ENCODE measurements around the gene KCTD5.

Gene KCTD5

GRCh38 chr16:2708290-2708639 lies 25.9 kb downstream of the KCTD5 start:
- TF ChIP-seq CTCF (IDR thresholded peaks at IDR 0.05; ENCODE audit: low read length, missing control alignments): no peak
- no peak overlapping the region for H3K4me3 ChIP-seq (replicated peaks; ENCODE audit: low read depth, low read length)
- DNase-seq (ENCODE audit: low read depth): no peak

GRCh38 chr16:2708955-2709587 lies 26.7 kb downstream of the KCTD5 start:
- no peak for TF ChIP-seq CTCF (IDR thresholded peaks at IDR 0.05; ENCODE audit: low read length, missing control alignments)
- H3K4me3 ChIP-seq (replicated peaks; ENCODE audit: low read depth, low read length): no peak overlapping the region
- DNase-seq (ENCODE audit: low read depth): no peak

- no peak for DNase-seq (ENCODE audit: low read depth)
- TF ChIP-seq CTCF (IDR thresholded peaks at IDR 0.05; ENCODE audit: low read length, missing control alignments): no peak
Measured at GRCh38 chr16:2709588-2709984, 27.3 kb downstream of the KCTD5 start.

GRCh38 chr16:2710021-2710710 lies 27.8 kb downstream of the KCTD5 start:
- H3K4me3 ChIP-seq (replicated peaks; ENCODE audit: low read depth, low read length): no peak overlapping the region
- TF ChIP-seq CTCF (IDR thresholded peaks at IDR 0.05; ENCODE audit: low read length, missing control alignments): no peak
- no peak for DNase-seq (ENCODE audit: low read depth)

More at GRCh38 chr16:2709588-2709984, 27.3 kb downstream of the KCTD5 start:
- no peak overlapping the region for H3K4me3 ChIP-seq (replicated peaks; ENCODE audit: low read depth, low read length)

- no peak overlapping the region for H3K4me3 ChIP-seq (replicated peaks; ENCODE audit: low read depth, low read length)
- no peak for TF ChIP-seq CTCF (IDR thresholded peaks at IDR 0.05; ENCODE audit: low read length, missing control alignments)
- no peak for DNase-seq (ENCODE audit: low read depth)
Measured at GRCh38 chr16:2710711-2711231, 28.4 kb downstream of the KCTD5 start.

- DNase-seq (ENCODE audit: low read depth): no peak
- H3K4me3 ChIP-seq (replicated peaks; ENCODE audit: low read depth, low read length): no peak overlapping the region
- TF ChIP-seq CTCF (IDR thresholded peaks at IDR 0.05; ENCODE audit: low read length, missing control alignments): no peak
Measured at GRCh38 chr16:2711370-2712062, 29.2 kb downstream of the KCTD5 start.

Measured in fibroblast of pulmonary artery (primary cell).